Neuronal stem cell (in vitro differentiated cells): ENCODE measurements around the gene FCRLA.
"Not testable (repeated sequence)": the region's sequence is repeated elsewhere in the genome, so short reads cannot be mapped to it uniquely, and the experiment has no call there.

Source experiments
- DNase-seq: peaks from one replicate; pipeline ENCODE4 v3.0.0-alpha.2; 2013; ENCODE audit warnings: low spot score
- H2AFZ ChIP-seq: one replicate; pipeline ENCODE4 v1.6.1; 2013; ENCODE audit warnings: mild to moderate bottlenecking, low read length, inconsistent platforms
- H2AK5ac ChIP-seq: 2 replicates; pipeline ENCODE4 v1.6.1; 2013; ENCODE audit warnings: low read depth, mild to moderate bottlenecking, inconsistent platforms, low read length, moderate library complexity, mixed read lengths
- H2BK120ac ChIP-seq: 2 replicates; pipeline ENCODE4 v1.6.1; 2013; ENCODE audit warnings: low read depth, mild to moderate bottlenecking, inconsistent platforms, low read length, moderate library complexity, mixed read lengths
- H2BK12ac ChIP-seq: one replicate; pipeline ENCODE4 v1.6.1; 2013; ENCODE audit warnings: low read length, inconsistent platforms
- H2BK15ac ChIP-seq: 2 replicates; pipeline ENCODE4 v1.6.1; 2013; ENCODE audit warnings: mild to moderate bottlenecking, low read length, inconsistent platforms, mixed read lengths
- H2BK5ac ChIP-seq: one replicate; pipeline ENCODE4 v1.6.1; 2013; ENCODE audit warnings: inconsistent platforms, mild to moderate bottlenecking, low read length, moderate library complexity
- H3K14ac ChIP-seq: one replicate; pipeline ENCODE4 v1.6.1; 2013; ENCODE audit warnings: low read length, inconsistent platforms
- H3K18ac ChIP-seq: 2 replicates; pipeline ENCODE4 v1.6.1; 2013; ENCODE audit warnings: low read length, inconsistent platforms
- H3K23ac ChIP-seq: 2 replicates; pipeline ENCODE4 v1.6.1; 2013; ENCODE audit warnings: low read depth, mild to moderate bottlenecking, mixed read lengths, low read length, inconsistent platforms; ENCODE audit not compliant: poor library complexity
- H3K27ac ChIP-seq: replicated peaks from 3 replicates; pipeline ENCODE4 v1.5.1; 2013; ENCODE audit warnings: low read length, inconsistent platforms
- H3K27me3 ChIP-seq, 3 experiments: 2 replicates each; pipeline ENCODE4 v1.6.1; 2013; ENCODE audit warnings: low read length in 3 of 3, mild to moderate bottlenecking in 2 of 3, inconsistent platforms in 1 of 3, low read depth in 1 of 3, mixed read lengths in 1 of 3, moderate library complexity in 1 of 3; ENCODE audit not compliant: control insufficient read depth in 3 of 3, insufficient read depth in 3 of 3
- H3K36me3 ChIP-seq, 2 donors: replicated peaks in 1 of 2; 2 replicates each; pipeline ENCODE4 v1.6.1; 2013; ENCODE audit warnings: low read length in 2 of 2; ENCODE audit not compliant: control insufficient read depth in 2 of 2, insufficient read depth in 2 of 2
- H3K4ac ChIP-seq: 2 replicates; pipeline ENCODE4 v1.6.1; 2013; ENCODE audit warnings: inconsistent platforms, mild to moderate bottlenecking, low read length, moderate library complexity
- H3K4me1 ChIP-seq, 2 donors: 1 replicate in 1 of 2; 2 replicates in 1 of 2; pipeline ENCODE4 v1.6.1; 2013; ENCODE audit warnings: low read length in 2 of 2, low read depth in 1 of 2; ENCODE audit not compliant: control insufficient read depth in 2 of 2, insufficient read depth in 1 of 2
- H3K4me2 ChIP-seq: one replicate; pipeline ENCODE4 v1.6.1; 2013; ENCODE audit warnings: mild to moderate bottlenecking, low read length, inconsistent platforms; ENCODE audit not compliant: insufficient read depth, poor library complexity, severe bottlenecking
- H3K4me3 ChIP-seq, 2 donors: 2 replicates each; pipeline ENCODE4 v1.5.1; 2013; ENCODE audit warnings: low read length in 2 of 2, mild to moderate bottlenecking in 2 of 2, inconsistent platforms in 1 of 2, moderate library complexity in 1 of 2
- H3K79me1 ChIP-seq: one replicate; pipeline ENCODE4 v1.6.1; 2013; ENCODE audit warnings: low read depth, mild to moderate bottlenecking, inconsistent platforms, low read length, moderate library complexity
- H3K9ac ChIP-seq: one replicate; pipeline ENCODE4 v1.6.1; 2013; ENCODE audit warnings: mild to moderate bottlenecking, low read depth, low read length, inconsistent platforms; ENCODE audit not compliant: poor library complexity
- H3K9me3 ChIP-seq, 2 donors: replicated peaks in 1 of 2; 2 replicates each; pipeline versions ENCODE3 to v1.6.1; 2013; ENCODE audit warnings: low read length in 2 of 2, mild to moderate bottlenecking in 2 of 2, inconsistent platforms in 1 of 2, low read depth in 1 of 2, mixed read lengths in 1 of 2, moderate library complexity in 1 of 2; ENCODE audit not compliant: control insufficient read depth in 2 of 2, insufficient read depth in 1 of 2
- H4K8ac ChIP-seq: one replicate; pipeline ENCODE4 v1.6.1; 2013; ENCODE audit warnings: low read depth, mild to moderate bottlenecking, inconsistent platforms, low read length, moderate library complexity
- H4K91ac ChIP-seq: one replicate; pipeline ENCODE4 v1.6.1; 2013; ENCODE audit warnings: low read length, low read depth, mild to moderate bottlenecking, inconsistent platforms; ENCODE audit not compliant: poor library complexity
- WGBS, 2 donors: extraction: QIAGEN DNeasy Blood & Tissue Kit; methylation state at CpG; one replicate each; pipeline ENCODE4 v1.1.7; 2013; ENCODE audit warnings: missing lambda C conversion rate in 2 of 2, mixed read lengths in 1 of 2; ENCODE audit not compliant: insufficient read length in 2 of 2, insufficient replicate concordance in 1 of 2; ENCODE audit errors: extremely low coverage in 2 of 2; 5-methylcytosine and 5-hydroxymethylcytosine counted together

The FCRLA gene

DNA sequence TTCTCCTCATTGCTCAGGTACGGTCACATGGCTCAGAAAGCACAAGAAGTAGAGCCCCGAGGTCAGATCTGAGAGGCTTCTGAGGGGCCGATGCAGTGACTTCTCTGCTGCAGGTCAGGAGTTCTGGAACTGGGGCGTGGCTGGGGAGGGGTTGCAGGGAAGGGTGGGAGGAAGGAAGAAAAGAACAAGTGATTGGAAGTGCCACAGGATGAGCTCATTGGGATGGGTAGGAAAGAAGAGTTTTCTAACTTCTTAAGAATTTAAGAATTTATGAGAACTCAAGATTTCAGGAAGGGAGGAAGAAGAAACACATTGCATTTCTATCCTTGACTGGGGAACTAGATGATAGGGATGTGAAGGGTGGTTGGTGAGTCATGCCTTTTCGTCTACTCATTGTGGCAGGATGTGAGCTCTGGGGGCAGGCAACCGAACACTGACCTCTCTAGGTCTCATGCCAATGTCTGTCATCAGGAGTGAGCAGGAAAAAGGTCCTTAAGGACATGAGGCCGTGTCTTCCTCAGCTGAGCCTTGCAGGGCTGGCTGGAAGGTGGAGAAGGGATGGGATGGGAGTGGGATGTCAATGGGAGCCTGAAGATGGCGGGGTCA, 14.8 kb downstream of the FCRLA start:
- H3K36me3 ChIP-seq, result no peaks in the 10 kb centered on the region
- no peak overlapping the region for H2AK5ac ChIP-seq
- no peaks in the 10 kb centered on the region for H3K79me1 ChIP-seq
- no peak overlapping the region for H2BK120ac ChIP-seq
- H3K9me3 ChIP-seq, result no peaks in the 10 kb centered on the region
- no peak overlapping the region for H3K18ac ChIP-seq
- H2AFZ ChIP-seq, result no peak overlapping the region
- no peak overlapping the region for H2BK5ac ChIP-seq
- WGBS, 2 donors, result no CpG with 5 or more reads among the region's 8 CpGs
- H2BK15ac ChIP-seq, result no peak overlapping the region
- DNase-seq, result no peak
- H3K27ac ChIP-seq, result no peak overlapping the region
- H4K8ac ChIP-seq, result no peak overlapping the region
- H3K14ac ChIP-seq, result no peak overlapping the region
- H2BK12ac ChIP-seq, result no peak overlapping the region
- peak overlapping the region; percentile 22 for H3K23ac ChIP-seq
- H4K91ac ChIP-seq, result no peak overlapping the region
- H3K27me3 ChIP-seq, result peaks cover 0 to 51% (median 18%) of the 10 kb centered on the region in 3 experiments
- no peak overlapping the region for H3K4me3 ChIP-seq
- peaks cover 3 to 4% of the 10 kb centered on the region in 2 donors for H3K4me1 ChIP-seq
- H3K9ac ChIP-seq, result no peak overlapping the region
- H3K4me2 ChIP-seq, result no peak overlapping the region
- H3K4ac ChIP-seq, result no peak overlapping the region

DNA sequence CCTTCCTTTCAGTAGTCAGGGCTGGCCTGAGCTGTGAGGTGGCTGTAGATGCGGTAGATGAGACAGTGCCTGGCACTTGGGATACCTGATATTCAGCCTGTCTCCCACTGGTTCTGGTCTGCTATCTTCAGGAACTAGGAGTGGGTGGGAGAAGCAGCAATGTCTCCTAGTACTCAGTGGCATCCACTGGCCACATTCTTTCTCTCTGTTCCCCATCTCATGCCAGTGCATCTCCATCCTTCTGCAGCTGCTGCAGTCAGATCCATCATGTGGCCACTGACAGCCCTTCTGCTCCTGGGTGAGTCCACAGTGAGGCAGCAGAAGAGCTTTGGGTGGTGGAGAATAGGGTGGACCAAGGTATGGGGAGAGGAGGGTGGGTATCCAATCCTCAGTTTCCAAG, 15.4 kb downstream of the FCRLA start:
- Histone ChIP-seq H3K4me2 (no peak overlapping the region), H3K23ac (no peak overlapping the region), H3K4me3 (no peak overlapping the region), H3K9ac (no peak overlapping the region), H3K14ac (no peak overlapping the region), H3K9me3 (no peaks in the 10 kb centered on the region), H3K79me1 (no peaks in the 10 kb centered on the region), H4K8ac (no peak overlapping the region), H4K91ac (no peak overlapping the region), H2BK12ac (no peak overlapping the region), H2BK5ac (no peak overlapping the region), H3K4ac (no peak overlapping the region), H3K27me3 (peaks cover 0 to 46% (median 18%) of the 10 kb centered on the region in 3 experiments), H2BK15ac (no peak overlapping the region), H3K4me1 (peaks cover 3 to 4% of the 10 kb centered on the region in 2 donors), H2BK120ac (no peak overlapping the region), H2AK5ac (no peak overlapping the region), H2AFZ (no peak overlapping the region), H3K18ac (no peak overlapping the region), H3K36me3 (no peaks in the 10 kb centered on the region), H3K27ac (no peak overlapping the region)
- no peak for DNase-seq
- no CpG with 5 or more reads among the region's 1 CpG for WGBS, 2 donors

DNA sequence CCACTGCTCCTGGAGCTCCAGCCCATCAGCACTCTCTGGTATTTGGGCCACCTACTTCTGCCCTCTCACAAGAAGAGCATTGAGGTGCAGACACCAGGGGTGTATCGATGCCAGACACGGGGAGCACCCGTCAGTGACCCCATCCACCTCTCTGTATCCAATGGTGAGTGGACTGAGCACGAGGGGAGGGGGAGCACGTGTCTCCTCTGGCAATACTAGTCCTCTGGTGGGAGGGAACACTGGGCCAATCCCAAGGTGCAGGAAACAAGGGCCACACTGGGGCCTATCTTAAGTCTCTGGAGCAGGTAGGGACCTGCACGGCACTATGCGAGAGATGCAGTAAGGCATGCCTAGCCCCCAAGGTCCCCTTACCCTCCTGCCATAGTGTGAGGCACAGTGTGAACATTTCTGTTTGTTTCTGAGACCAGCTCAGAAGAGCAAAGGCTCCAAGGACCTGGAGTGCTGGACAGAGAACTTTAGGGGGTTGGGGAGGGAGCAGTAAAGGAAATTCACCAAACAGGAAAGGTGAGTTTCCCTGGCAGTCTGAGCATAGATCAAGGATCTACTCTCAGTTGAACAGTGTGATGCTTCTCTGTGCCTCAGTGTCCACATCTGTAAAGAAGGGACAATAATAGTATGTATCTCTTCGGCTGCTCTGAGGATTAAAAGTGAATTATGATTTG, 16.6 kb downstream of the FCRLA start:
- Histone ChIP-seq H3K27ac (no peak overlapping the region), H2AFZ (no peak overlapping the region), H2BK120ac (no peak overlapping the region), H3K27me3 (peaks cover 0 to 46% (median 18%) of the 10 kb centered on the region in 3 experiments), H3K14ac (no peak overlapping the region), H3K18ac (no peak overlapping the region), H2BK5ac (no peak overlapping the region), H2BK12ac (no peak overlapping the region), H3K4me1 (peaks cover 3 to 4% of the 10 kb centered on the region in 2 donors), H3K9me3 (no peaks in the 10 kb centered on the region), H4K91ac (no peak overlapping the region), H3K23ac (no peak overlapping the region), H3K9ac (no peak overlapping the region), H3K79me1 (no peaks in the 10 kb centered on the region), H3K4ac (no peak overlapping the region), H3K4me2 (no peak overlapping the region), H2BK15ac (no peak overlapping the region), H4K8ac (no peak overlapping the region), H3K4me3 (peak overlapping the region in 1 of 2 donors; percentile 2), H2AK5ac (no peak overlapping the region), H3K36me3 (no peaks in the 10 kb centered on the region)
- no CpG with 5 or more reads among the region's 8 CpGs for WGBS, 2 donors
- DNase-seq, result no peak

DNA sequence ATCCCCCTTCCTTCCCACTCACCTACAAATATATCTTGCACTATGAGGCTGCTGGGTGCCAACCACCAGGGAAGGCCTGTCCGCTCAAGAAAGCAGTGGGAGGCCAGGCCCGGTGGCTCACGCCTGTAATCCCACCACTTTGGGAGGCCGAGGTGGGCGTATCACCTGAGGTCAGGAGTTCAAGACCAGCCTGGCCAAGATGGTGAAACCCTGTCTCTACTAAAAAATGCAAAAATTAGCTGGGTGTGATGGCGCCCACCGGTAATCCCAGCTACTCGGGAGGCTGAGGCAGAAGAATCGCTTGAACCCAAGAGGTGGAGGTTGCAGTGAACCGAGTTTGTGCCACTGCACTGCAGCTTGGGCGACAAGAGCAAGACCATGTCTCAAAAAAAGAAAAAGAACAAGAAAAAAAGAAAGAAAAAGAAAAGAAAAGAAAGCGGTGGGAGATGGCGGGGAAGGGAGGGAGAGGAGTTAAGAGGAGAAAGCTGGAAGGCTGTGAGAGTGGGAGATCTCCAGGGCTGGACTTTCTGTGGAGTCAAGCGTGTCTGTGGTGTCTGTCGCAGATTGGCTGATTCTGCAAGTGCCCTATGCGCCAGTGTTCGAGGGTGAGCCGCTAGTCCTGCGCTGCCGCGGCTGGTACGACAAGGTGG, 18.4 kb downstream of the FCRLA start:
- 100% methylated on average over 2 of the region's 22 CpGs; no CpG with 5 or more reads in 1 of the 2 donors for WGBS, 2 donors
- not testable (repeated sequence) for H2BK12ac ChIP-seq, H3K79me1 ChIP-seq, H3K4ac ChIP-seq, H2AK5ac ChIP-seq, H2BK5ac ChIP-seq, H3K18ac ChIP-seq, H4K8ac ChIP-seq, H2BK15ac ChIP-seq, DNase-seq, H3K27ac ChIP-seq, H3K9me3 ChIP-seq, H3K4me1 ChIP-seq, H2BK120ac ChIP-seq, H4K91ac ChIP-seq, H3K36me3 ChIP-seq
- peaks cover 0 to 57% (median 18%) of the 10 kb centered on the region in 3 experiments for H3K27me3 ChIP-seq
- H3K9ac ChIP-seq, result peak overlapping the region; percentile 88
- peak overlapping the region; percentile 91 for H2AFZ ChIP-seq
- peak overlapping the region; percentile 29 for H3K23ac ChIP-seq
- peak overlapping the region; percentile 76 to 86 for H3K4me3 ChIP-seq
- peak overlapping the region; percentile 92 for H3K4me2 ChIP-seq
- H3K14ac ChIP-seq, result peak overlapping the region; percentile 77
